ENCODE results near the gene MAMLD1.

GRCh38 chrX:150525061-150525919, 162.2 kb downstream of the MAMLD1 start:
- TF ChIP-seq ATF2 (tag by site-specific recombination; IDR thresholded peaks at IDR 0.05; ENCODE audit: low read depth) = no peak
- TF ChIP-seq CTCF (tag by site-specific recombination; IDR thresholded peaks at IDR 0.05) = no peak
- TF ChIP-seq ZNF530 (tag by site-specific recombination; IDR thresholded peaks at IDR 0.05; ENCODE audit: low read depth) = no peak
- no peak for TF ChIP-seq ZNF776 (tag by site-specific recombination; IDR thresholded peaks at IDR 0.05; ENCODE audit: borderline replicate concordance)
- TF ChIP-seq SETDB1 (IDR thresholded peaks at IDR 0.05; ENCODE audit: insufficient read length, low read length) = no peak
- TF ChIP-seq ZNF580 (tag by site-specific recombination; IDR thresholded peaks at IDR 0.05) = no peak
- TF ChIP-seq KLF16 (tag by site-specific recombination; IDR thresholded peaks at IDR 0.05) = no peak
- TF ChIP-seq YY1 (tag by site-specific recombination; IDR thresholded peaks at IDR 0.05) = no peak

All from HEK293 (cell line).